HG02642 (cell line): ENCODE results near the gene CDH4.

ENCODE experiments used
- ATAC-seq: cut with Tn5 transposase; IDR thresholded peaks from one replicate; pipeline ENCODE4 v1.9.1; 2021; ENCODE audit warnings: mild to moderate bottlenecking; ENCODE audit not compliant: unreplicated experiment, poor library complexity

The CDH4 gene

GRCh38 chr20:61775423-61775822 lies 523.4 kb downstream of the CDH4 start:
- no peak for ATAC-seq

- ATAC-seq = no peak
These were observed 524.5 kb downstream of the CDH4 start for GRCh38 chr20:61776491-61777075.

DNA sequence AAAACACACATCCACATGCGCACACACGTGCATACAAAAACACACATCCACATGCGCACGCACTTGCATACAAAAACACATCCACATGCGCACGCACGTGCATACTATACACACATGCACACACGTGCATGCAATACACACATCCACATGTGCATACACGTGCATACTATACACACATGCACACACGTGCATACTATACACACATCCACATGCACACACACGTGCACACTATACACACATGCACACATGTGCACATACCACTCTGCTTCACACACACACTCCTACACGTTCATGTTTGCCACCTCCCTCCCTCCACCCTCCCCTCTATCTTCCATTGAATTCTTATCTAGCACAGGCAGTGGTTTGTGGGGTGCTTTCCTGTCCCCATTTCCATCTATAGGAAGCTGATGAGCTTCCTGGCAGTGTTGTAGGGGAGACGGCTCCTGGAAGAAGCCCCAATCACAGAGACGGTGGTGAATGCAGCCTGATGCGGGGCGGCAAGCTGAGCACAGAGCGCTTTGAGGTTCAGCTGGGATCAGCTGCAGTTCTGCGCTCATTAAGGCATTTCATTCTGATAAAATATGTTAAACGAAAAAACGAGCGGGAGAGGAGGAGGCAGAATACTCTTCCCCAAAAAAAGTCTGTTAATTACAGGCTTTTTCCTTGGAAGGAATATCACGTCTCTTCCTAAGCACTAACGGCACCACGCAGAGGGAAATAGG lies 525.9 kb downstream of the CDH4 start:
- no peak for ATAC-seq

DNA sequence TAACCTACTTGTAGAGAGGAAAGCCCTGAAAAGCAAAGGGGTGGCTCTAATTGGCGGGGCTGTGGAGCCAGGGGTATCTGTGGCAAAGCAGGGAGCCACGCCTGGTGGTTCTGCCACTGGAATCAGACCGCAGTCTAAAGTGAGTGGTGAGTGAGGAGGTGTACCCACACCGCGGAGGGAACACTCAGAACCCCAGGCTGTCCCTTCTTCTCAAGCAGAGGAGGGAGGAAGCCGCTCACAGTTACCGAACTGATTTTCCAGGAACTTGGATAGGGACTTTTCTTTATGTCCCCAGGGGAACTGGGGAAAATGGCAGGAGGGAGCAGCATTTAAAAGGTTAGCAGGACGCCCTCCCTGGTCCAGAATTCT lies 526.4 kb downstream of the CDH4 start:
- ATAC-seq = no peak

- ATAC-seq = no peak
These were observed 527.3 kb downstream of the CDH4 start for GRCh38 chr20:61779176-61779965.

GRCh38 chr20:61780066-61780465 lies 528.0 kb downstream of the CDH4 start:
- no peak for ATAC-seq

DNA sequence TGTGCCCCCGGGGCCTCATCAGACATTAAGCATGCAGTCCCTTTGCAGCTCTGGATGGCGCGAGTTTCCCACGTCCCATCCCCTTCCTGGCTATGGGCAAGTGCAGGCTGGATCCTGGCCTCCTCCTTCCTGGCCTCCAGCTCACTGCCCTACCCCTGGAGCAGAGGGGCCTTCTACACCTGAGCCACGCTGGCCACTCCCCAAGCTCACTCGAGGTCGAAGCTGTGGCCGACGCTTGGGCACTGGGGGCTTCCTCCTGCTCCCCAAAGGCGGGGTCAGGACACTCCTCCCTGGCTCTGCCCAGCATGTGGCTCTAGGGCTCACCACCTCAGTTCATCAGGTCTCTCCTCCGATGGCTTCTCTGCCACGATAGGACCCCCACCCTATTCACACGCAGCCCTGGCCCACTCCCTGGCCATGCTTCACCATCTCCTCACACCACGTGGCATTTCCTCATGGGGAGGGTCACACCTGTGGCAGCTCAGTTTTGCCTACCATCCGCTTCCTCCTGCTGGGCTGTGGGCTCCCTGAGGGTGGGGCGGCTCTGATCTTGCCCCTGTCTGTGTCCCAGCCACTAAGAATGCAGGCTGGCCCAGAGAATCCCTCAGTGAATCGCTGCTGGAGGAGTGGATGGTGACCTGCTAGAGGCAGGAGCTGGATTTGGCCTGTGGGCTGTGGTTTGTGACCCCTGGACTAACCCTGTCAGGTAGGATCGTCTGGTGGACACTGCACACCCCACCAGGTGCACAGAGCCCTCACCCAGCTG lies 532.9 kb downstream of the CDH4 start:
- no peak for ATAC-seq

DNA sequence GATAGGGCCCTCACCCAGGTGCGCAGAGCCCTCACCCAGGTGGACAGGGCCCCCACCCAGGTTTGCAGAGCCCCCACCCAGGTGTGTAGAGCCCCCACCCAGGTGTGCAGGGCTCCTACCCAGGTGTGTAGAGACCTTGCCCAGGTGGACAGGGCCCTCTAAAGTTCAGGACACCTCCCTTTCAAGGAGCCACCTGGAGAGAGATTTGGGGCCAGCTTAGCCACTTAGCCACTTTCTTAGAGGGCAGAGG lies 533.4 kb downstream of the CDH4 start:
- ATAC-seq = no peak

- ATAC-seq = no peak
These were observed 534.2 kb downstream of the CDH4 start for GRCh38 chr20:61786230-61786629.

- no peak for ATAC-seq
These were observed 536.3 kb downstream of the CDH4 start for GRCh38 chr20:61788343-61788742.

DNA sequence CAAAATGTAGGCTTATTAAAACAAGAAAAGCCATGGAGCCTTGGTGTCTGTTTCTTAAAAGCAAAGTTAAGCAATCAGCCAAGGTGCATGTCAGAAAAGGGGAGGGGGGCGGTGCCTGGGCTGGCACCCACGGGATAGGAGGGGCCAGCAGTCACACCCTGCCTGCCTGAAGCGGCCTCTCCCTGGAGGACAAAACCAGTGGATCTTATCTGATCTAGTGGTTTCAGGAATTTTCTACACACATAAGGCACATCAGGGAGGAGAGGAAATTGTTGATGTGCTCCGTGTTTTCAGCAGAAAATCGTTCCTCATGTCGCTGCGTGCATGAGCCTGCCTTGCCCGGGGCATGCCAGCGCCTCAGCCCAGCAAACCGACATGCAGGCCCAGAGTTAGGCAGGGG lies 537.3 kb downstream of the CDH4 start:
- no peak for ATAC-seq

- no peak for ATAC-seq
These were observed 538.2 kb downstream of the CDH4 start for GRCh38 chr20:61790116-61790827.

DNA sequence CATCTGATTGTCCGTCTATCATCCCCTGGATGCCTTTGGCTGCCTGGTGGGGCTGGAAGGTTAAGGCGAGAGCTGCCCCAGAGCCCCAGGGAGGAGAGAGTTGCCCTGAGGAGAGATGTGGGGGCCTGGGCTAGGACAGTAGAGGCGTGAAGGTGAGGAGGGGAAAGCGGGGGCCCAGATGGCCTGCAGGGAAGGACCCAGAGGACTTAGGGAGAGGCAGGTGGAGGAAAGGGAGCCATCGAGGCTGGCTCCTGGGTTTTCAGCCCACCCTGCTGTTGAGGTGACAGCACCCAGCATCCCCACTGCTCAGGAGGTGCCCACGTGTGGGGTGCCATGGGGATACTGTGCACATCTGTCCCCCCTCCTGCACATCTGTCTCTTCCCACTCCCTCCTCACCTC lies 539.9 kb downstream of the CDH4 start:
- ATAC-seq = no peak

DNA sequence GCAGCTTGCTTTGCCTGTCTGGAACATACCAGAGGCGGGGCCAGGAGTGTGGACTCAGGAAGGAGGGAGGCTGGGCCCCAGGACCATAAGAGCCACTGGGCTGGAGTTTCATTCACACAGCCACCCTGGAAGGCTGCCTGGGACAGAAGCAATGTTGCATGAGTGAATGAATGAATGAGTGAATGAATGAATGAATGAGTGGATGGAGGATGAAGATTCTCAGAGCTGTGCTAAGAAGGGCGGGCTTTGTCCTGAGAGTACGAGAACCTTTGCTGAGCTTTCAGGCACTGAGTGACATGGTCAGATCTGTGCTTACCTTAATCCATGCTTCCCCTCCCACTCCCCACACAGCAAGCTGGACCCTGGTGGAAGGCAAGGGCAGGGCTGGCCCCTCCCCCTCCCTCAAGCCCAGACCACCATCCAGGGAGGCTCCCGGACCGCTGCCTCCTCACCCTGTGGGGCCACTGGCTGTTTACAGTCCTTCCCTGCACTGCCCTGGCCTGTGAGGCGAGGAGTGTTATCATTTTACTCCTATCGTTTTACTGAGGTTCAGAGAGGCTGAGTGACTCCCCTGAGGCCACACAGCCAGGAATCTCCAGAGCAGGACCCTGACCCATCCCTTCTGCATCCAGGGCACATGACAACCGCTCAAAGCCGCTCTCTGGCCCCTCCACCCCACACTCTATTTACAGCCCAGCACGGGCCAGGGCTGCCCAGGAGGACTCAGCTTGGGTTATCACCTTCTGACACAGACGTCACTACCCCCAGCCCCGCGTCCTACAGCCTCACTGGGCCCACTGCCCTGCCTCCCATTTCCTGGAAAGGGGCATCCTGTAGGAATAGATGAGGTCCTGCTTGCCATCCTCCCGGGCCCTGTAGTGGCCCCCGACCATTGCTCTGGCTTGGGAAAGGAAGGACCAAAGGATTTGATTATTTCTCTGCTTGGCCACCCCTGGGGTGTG lies 543.9 kb downstream of the CDH4 start:
- no peak for ATAC-seq

GRCh38 chr20:61796738-61797137 lies 544.7 kb downstream of the CDH4 start:
- no peak for ATAC-seq

DNA sequence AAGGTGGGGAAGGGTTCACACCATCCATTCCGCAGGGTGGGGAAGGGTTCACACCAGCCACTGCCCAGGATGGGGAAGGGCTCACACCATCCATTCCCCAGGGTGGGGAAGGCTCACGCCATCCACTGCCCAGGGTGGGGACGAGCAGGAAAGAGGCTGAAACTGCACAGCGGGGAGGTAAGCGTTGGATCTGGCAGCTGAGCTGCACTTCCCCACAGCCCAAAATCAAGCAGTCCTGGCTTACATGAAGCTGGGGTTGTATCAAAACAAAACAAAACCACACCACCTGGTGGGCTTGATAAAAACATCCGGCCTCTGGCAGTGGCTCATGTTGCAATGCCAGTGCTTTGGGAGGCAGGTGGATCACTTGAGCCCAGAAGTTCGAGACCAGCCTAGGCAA lies 545.1 kb downstream of the CDH4 start:
- no peak for ATAC-seq

- no peak for ATAC-seq
These were observed 545.9 kb downstream of the CDH4 start for GRCh38 chr20:61797971-61798411.

DNA sequence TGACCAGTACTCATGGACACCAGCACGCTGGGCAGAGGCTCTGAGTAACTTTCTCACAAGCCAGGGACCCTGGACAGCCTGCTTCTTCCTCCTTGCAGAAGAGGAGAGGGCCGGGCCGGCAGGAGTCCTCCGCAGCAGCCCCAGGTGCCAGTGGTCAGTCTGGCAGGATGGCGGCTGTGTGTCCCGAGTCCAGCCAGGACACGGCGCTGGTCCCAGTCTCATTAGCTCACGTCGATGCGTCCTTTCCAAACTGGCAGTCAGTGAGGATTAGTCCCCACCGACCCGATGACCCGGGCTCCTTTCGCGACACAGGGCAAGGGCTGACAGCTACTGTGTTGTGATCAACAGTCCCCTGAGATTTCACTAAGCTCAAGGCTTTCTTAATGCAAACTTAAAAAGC lies 546.6 kb downstream of the CDH4 start:
- ATAC-seq = no peak

DNA sequence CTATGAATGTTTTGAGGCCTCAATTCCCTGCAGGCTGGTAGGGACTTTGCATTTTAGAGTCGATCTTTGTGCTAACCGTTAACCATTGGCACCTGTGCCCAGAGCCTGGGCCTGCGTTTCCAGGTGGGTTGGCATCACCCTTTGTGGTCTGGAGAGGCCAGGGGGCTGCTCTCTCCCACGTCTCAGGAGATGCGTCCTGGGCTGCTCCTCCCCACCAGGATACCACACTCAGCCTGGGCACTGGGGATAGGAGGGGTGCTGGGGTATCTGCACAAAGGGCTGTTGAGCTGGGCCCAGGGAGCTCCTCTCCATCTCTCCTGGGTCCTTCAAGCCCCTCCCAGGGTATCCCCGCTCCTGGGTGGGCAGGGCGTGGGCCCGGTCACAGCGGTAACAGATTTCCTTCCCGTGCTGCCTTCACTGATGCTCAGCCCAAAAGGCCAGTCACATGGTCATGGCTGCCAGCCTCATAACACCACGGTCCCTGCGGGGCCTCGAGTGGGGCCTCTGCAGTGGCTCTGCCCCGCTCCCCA lies 547.4 kb downstream of the CDH4 start:
- ATAC-seq = no peak
